HG03060 (cell line): ENCODE measurements around the gene NPIPB2.
A peak's percentile ranks its signal among the peaks of the same experiment; 100 is the strongest.
"Not testable (repeated sequence)": the region's sequence is repeated elsewhere in the genome, so short reads cannot be mapped to it uniquely, and the experiment has no call there.

Source experiments
- ATAC-seq: cut with Tn5 transposase; IDR thresholded peaks from one replicate; pipeline ENCODE4 v1.9.1; 2021; ENCODE audit warnings: low read depth, moderate number of reproducible peaks; ENCODE audit not compliant: unreplicated experiment

NPIPB2 gene

DNA sequence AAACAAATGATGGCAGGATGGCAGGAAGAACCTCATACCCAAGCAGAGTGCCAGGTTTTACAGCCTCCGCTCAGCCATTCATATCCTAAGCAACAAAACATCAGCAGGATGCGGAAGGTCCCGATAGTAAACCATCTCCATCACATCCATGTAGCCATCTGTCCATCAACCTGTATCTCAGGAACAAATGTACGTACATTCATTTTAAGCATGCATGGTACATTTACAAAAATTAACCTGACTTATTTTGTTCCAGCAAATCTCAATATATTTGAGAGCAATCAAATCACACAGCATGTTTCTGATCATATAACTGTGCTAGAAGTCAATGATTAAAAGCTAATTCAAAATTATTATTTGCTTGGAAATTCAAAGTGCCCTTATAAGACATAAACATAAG is at the start of gene NPIPB2:
NPIPB2 (minus strand) TSS at position 101 of the 400 bp plus-strand sequence; CDS start at position 101, 0 bp downstream.
- not testable (repeated sequence) for ATAC-seq

DNA sequence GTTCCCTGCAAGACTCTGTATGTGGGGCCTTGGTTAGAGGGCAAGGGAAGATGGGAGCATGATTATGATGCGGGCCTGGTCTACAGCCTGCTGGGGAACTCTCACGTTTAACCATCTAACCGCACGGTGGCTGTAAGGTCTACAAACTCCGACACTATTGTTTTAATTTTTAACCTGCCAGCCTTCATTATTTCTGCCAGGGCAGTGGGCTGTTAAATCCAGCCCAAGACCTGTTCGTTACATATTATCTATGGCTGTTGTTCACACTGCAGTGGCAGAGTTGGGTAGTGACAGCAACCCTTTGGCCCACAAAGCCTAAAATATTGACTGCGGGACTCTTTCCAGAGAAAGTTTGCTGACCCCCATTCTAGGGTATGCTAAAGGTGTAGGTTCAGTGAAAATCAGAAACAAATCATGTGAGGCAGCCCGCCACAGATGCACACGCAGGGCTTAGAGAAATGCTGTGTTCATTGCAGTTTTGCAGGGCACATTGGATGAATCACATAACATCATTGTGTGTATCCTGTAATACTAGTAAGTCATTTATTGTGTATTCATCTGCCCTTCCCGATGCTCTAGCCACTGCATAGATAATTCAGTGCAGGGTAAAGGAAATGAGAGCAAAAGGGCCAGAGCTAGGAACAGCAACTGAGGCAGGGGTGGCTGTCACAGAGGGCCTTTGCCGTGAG is 49.0 kb upstream of the NPIPB2 start:
- no peak for ATAC-seq

DNA sequence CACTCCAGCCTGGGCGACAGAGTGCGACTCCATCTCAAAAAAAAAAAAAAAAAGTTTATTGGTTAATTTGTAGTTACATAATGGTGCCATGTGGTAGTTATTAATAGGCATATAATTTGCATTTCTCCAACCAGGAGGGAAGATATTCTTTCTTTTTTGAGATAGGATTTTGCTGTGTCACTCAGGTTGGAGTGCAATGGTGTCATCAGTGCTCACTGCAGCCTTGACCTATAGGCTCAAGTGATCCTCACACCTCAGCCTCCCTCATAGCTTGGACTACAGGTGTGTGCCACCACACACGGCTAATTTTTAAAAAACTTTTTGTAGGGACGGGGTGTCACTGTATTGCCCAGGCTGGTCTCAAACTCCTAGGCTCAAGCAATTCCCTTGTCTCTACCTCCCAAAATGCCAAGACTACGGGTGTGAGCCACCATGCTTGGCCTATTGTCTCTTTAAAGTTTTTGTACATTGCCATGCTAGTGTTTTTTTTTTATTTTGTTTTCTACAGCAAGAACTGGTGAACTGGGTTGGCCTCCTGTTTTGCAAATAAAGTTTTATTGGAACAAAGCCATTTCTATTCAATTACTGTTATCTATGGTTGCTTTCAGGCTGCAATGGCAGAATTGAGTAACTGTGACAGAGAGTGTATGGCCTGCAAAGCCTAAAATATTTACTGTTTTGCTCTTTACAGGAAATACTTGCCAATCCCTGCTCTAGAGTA is 46.6 kb upstream of the NPIPB2 start:
- no peak for ATAC-seq

DNA sequence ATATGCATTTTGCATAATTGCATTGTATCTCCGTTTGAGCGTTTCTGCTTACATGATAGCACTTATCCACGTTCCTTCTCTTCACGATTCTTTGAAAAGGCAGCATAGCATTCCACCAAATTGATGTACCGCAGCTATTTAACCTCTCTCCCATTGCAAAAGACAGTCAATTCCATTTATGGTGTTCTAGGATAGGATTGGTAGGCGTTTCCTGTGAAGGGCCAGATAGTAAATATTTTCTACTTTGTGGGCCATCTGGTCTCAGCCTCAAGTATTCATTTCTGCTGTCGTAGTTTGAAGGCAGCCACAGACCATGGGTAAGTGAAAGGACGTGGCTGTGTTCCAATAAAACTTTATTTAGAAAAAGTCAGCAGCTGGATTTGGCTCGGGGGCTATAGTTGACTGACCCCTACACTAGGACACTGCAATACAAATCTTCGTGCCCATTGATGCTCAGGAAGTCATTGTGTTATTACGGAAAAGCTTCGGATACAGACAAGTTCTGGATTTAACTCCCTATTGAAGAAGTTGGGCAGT is 44.7 kb upstream of the NPIPB2 start:
- no peak for ATAC-seq

DNA sequence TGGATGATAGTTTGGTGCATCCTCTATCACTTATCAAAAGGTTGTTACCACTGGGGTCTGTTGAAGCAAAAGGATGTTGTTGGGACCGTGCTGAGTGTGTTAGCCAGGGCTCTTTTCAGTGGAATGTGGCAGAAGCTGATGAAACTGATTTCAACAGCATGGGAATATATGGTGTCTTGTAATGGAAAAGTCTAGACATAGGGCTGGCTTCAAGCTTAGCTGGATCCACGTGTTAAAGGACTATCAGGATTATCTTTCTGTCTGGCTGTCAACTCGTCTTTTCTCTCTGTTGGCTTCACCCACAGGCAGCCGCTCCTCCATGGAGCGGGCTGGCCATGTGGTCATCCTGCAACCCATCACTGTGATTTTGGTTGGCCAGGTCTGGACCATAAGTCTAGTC is 43.4 kb upstream of the NPIPB2 start:
- ATAC-seq: no peak

DNA sequence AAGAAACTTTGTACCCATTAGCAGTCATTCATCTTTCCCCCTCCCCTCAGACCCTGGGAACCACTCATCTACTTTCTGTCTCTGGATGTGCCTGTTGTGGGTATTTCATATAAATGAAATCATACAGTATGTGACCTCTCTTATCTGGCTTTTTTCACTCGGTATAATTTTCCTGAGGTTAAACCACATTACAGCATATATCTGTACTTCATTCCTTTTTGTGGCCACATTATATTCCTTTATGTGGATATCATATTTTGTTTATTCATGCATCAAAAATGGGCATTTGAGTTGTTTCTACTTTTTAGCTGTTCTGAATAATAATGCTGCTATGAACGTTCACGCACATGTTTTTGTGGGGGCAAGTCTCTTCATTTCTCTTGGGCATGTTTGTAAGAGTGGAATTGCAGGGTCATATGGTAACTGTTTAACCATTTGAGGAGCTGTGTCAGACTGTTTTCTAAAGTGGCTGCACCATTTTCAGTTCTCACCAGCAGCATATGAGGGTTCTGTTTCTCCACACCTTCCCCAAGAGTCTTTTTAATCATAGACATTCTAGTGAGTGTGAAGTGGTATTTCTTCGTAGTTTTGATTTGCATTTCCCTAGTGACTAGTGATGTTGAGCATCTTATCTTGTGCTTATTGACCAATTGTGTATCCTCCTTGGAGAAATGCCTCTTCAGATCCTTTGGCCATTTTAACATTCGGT is 38.4 kb upstream of the NPIPB2 start:
- no peak for ATAC-seq

DNA sequence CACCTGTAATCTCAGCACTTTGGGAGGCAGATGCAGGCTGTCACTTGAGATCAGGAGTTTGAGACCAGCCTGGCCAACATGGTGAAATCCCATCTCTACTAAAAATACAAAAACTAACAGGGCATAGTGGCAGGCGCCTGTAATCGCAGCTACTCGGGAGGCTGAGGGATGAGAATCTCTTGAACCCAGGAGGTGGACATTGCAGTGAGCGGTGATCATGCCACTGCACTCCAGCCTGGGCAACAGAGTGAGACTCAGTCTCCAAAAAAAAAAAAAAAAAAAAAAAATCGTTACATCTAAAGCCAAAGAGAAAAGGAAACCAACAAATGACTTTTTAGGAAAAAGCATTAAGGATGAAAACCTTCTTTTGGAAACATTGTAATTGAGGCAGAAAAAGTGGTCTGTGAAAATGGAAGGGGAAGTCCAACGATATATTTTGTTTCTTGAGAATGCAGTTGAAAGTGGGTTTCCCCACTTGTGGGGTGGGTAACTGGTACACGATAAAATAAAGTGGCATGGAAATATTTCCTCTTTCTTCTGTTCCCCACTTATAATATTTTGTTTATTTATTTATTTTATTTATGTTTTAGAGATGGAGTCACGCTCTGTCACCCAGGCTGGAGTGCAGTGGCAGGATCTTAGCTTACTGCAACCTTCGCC is 37.3 kb upstream of the NPIPB2 start:
- no peak for ATAC-seq

DNA sequence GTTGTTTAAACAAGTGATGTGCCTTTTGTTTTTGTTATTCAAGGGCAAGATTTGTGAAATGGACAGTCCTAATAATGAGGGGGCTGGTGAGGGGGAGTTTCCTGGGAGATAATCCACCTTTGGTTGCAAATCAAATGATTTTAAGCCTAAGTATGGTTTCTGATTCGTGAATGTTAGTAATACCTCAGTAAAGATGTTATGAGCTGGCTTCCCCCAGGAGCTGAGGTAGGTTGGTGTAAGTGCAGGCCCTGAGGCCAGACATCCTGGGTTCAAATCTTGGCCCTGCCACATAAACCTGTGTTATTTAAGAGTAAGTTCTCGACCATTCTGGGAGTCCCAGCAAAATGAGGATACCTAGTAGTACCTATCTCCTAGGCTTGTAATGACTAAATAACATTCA is 36.2 kb upstream of the NPIPB2 start:
- no peak for ATAC-seq

DNA sequence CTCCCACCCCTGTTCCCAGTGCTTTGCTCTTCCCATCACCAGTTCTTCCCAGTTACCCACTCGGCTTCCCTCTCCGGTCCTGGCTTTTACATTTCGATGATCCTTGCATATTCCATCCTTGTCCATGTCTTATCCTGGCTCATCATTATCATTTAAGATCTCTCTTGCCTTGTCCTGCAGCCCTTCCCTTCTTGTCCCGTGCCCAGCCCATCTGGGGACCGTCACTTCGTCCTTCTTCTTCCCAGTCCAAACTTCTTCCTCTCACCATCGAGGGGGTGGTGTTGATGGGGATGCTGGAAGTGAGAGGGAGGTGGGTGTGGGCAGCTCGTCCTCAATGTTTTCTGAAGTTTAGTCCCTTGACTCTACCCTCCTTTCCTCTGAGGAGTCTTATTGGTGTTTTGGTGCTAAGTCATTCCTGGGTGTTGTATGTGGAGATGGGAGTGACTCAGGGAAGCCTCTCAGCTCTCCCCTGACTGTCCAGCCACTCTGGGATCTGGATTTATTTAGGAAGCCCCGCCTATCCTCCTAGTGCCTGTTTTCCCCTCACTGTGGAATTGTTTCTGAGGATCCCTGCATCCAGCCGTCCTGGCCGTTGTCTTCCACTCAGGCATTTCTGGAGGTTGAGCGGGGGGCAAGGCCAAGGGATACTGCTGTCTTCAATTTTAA is 35.7 kb upstream of the NPIPB2 start:
- no peak for ATAC-seq

DNA sequence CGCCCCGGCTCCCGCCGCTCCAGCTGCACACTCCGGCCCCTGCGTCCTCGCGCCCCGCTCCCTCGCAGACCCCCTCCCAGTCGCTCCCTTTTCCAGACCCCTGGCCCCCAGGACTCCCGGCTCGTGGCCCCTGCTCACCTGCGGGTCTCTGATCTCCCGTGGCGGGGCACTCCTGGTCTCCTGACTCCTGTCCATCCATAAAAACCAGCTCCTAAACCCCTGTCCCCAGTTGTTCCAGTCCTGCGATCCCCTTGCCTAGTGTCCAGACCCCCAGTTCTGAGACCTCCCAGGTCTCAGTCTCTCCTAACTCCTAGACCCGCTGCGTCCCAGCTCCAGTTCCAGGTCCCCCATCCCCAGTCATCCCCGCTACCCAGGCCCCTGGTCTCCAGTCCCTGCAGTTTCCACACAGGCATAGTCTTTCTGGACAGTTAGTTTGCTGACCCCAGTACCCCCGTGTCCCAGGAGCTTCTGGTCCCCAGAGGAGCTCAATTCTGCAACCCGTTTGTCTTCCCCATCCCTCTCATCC is 35.1 kb upstream of the NPIPB2 start:
- no peak for ATAC-seq

DNA sequence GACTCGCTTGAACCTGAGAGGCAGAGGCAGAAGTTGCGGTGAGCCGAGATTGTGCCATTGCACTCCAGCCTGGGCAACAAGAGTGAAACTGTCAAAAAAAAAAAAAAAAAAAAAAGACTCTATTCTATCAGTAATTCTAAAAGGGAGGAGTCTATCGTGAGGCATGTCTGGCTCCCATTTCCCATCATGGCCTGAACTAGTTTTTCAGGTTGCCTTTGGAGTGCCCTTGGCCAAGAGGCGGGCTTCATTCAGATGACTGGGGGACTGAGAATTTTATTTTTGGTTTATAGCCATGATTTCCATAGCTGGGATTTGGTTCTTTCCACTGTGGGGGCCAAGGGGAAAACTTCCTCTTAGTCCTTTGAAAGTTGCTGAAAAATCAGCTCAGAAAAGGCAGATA is 31.2 kb upstream of the NPIPB2 start:
- ATAC-seq: no peak

DNA sequence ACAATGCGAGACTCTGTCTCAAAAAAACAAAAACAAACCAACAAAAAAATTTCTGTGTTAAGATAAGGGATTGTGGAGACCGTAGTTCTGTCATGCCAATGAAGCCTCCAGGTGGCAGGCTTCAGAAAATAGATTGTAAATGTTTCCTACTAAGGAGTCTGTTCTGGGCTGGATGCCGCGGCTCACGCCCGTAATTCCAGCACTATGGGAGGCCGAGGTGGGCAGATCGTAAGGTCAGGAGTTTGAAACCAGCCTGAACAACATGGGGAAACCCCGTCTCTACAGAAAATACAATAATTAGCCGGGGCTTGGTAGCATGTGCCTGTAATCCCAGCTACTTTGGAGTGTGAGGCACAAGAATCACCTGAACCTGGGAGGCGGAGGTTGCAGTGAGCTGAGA is 30.3 kb upstream of the NPIPB2 start:
- no peak for ATAC-seq

DNA sequence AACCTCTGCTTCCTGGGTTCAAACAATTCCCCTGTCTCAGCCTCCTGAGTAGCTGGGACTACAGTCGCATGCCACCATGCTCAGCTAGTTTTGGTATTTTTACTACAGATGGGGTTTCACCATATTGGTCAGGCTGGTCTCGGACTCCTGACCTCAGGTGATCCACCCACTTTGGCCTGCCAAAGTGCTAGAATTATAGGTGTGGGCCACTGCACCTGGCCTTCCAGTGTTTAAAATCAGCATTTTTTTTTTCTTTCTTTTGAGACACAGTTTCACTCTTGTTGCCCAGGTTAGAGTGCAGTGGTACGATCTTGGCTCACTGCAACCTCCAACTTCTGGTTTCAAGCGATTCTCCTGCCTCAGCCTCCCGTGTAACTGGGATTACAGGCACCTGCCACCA is 28.4 kb upstream of the NPIPB2 start:
- ATAC-seq: not testable (repeated sequence)

DNA sequence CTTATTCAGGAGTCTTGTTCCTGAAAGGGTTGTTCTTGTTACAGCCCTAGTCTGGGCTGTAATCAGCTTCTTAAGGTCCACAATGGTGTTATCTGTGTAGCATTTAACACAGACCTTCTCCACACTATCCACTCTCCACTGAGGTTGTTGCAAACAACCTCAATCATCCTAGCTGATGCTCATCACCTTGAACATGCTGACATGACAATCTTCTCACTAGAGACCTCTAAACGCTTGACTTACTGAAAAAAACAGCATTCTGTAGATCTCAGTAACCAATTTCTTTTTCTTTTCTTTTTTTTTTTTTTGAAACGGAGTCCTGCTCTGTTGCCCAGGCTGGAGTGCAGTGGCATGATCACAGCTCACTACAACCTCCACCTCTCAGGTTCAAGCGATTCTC is 26.7 kb upstream of the NPIPB2 start:
- ATAC-seq: no peak

DNA sequence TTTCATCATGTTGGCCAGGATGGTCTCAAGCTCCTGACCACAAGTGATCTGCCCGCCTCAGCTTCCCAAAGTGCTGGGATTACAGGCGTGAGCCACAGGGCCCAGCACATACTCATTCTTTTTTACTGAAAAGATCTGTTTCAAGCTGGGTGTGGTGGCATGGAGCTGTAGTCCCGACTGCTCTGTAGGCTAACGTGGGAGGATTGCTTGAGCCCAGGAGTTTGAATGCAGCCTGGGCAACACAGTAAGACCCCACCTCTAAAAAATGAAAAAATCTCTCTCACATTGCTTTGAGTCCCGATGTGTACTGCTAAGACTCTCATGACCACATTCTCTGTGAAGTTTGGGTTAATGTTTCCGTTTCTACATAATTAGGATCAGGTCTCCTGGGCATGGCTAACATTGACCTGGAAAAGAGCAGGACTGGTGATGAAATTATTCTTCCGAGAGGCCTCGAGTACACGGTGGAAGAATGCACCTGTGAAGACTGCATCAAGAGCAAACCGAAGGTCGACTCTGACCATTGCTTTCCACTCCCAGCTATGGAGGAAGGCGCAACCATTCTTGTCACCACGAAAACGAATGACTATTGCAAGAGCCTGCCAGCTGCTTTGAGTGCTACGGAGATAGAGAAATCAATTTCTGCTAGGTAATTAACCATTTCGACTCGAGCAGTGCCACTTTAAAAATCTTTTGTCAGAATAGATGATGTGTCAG is 25.5 kb upstream of the NPIPB2 start:
- ATAC-seq: no peak

DNA sequence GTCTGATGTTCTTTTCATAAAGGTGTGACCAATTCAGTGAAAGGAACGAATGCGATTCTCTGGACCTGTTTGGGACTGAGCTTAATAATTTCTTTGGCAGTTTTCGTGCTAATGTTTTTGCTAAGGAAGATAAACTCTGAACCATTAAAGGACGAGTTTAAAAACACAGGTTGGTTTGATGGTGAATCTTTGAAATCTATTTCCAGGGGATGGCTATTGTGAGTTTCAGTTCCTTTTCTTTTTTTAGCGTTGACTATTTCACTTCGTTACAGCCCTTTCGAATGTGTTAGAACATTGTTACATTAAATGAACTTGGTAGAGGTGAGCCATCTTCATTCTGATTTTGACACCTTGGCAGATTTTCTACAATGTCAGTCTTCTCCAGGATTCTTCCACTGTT is 24.3 kb upstream of the NPIPB2 start:
- ATAC-seq: no peak

DNA sequence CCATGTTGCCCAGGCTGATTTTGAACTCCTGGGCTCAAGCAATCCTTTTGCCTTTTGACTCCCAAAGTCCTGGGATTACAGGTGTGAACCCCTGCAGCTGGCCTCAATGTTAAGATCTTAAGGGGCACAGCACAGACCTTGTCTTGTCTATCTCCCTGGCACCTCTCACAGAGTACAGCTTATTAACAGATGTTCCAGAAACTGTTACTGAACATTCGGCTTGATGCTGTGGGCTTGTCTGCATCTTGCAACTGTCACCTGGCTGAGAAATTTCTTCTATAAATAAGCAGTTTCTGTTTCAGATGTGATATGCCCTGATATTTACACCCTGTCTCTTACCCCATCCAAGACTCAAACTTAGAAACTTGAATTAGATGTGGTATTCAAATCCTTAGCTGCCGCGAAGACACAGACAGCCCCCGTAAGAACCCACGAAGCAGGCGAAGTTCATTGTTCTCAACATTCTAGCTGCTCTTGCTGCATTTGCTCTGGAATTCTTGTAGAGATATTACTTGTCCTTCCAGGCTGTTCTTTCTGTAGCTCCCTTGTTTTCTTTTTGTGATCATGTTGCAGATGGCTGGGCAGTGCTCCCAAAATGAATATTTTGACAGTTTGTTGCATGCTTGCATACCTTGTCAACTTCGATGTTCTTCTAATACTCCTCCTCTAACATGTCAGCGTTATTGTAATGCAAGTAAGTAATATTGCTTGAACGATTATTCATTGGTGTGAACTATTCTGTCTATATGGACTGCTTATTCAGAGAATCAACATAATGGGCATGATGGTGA is 23.1 kb upstream of the NPIPB2 start, which contains the start of gene TNFRSF17:
TNFRSF17 (plus strand) TSS at position 450 of the 791 bp plus-strand sequence; CDS start at position 565, 115 bp downstream.
- ATAC-seq: peak; percentile 57

DNA sequence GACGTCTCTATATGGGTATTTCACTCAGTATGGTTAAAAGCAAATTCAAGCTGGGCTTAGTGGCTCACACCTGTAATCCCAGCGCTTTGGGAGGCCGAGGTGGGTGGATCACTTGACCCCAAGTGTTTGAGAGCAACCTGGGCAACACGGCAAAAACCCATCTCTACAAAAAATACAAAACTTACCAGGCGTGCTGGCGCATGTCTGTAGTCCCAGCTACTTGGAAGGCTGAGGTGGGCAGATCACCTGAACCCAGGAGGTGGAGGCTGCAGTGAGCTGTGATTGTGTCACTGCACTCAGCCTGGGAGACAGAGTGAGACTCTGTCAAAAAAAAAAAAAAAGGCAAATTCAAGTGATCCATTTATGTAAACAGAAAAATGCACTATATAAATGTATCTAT is 21.9 kb upstream of the NPIPB2 start:
- no peak for ATAC-seq
